ENCODE results near the gene TOR3A. TPM values are rescaled to one million over a fixed set of nuclear protein-coding genes. Genes with fewer than 3 reads are reported as not detected.

The TOR3A gene
- polyA plus RNA-seq, 2 of the 4 experiments (the other 2 are of a cell fraction): 30.7 to 44.5 TPM

DNA sequence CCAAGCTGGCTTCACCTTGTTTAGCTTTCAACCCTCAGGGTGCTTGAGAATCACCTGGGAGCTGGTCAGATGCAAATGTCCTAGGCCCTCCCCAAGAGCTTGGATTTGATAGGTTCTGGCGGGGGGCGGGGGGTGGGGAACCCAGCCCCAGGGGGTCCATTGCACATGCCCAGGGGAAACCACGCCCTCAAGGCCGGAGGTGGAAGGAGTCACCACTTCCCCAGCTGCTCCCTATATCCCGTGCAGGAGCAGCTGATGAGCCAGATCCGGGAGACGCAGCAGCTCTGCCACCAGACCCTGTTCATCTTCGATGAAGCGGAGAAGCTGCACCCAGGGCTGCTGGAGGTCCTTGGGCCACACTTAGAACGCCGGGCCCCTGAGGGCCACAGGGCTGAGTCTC lies 5.8 kb downstream of the TOR3A start:
- 92% methylated on average over 7 of the region's 11 CpGs for WGBS (ENCODE audit: missing lambda C conversion rate)
- ATAC-seq (no peak), FAIRE-seq (no peak), DNase-seq (ENCODE audit: low read depth in 1 of 2, low spot score in 1 of 2) (no peak)
- Histone ChIP-seq H3K4me3 (no peak overlapping the region), H3K27ac (peak overlapping the region in 1 of 2 experiments; percentile 24; a peak in 1 of 6 replicates), H3K4me1 (peaks cover 41% of the 10 kb centered on the region), H3K4me2 (no peak overlapping the region), H3K9me3 (no peaks in the 10 kb centered on the region)
- ChIA-PET CTCF (interaction anchor here (1.0 to 4.6 kb wide), 9 partner anchors 9 to 544 kb away, joined by 3 to 17 read pairs (median 5); no protein-coding TSS in a partner anchor), POLR2A (no interaction called here)
- TF ChIP-seq KDM1A (IDR thresholded peaks at IDR 0.05; ENCODE audit: low read depth) (no peak), SMC3 (IDR thresholded peaks at IDR 0.05) (no peak), CBX2 (IDR thresholded peaks at IDR 0.05; ENCODE audit: borderline replicate concordance, low read depth) (no peak), ZNF302 (CRISPR knock-in tag; IDR thresholded peaks at IDR 0.05) (no peak), ESRRA (IDR thresholded peaks at IDR 0.05; ENCODE audit: borderline replicate concordance, low read length) (no peak), ELK1 (IDR thresholded peaks at IDR 0.05; ENCODE audit: low read depth, low read length) (no peak), RARB (CRISPR knock-in tag; IDR thresholded peaks at IDR 0.05) (no peak), ZFP36 (IDR thresholded peaks at IDR 0.05; ENCODE audit: borderline replicate concordance, partially characterized antibody) (no peak), HEYL (CRISPR knock-in tag; IDR thresholded peaks at IDR 0.05) (no peak)
- TF ChIP-seq, protein P1, sequence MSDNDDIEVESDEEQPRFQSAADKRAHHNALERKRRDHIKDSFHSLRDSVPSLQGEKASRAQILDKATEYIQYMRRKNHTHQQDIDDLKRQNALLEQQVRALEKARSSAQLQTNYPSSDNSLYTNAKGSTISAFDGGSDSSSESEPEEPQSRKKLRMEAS (IDR thresholded peaks at IDR 0.05): no peak

GRCh38 chr1:179089827-179090482 lies 8.1 kb downstream of the TOR3A start:
- CTCF ChIA-PET: interaction anchor here (1.0 to 4.6 kb wide), 6 partner anchors 11 to 558 kb away, joined by 3 to 17 read pairs (median 4); no protein-coding TSS in a partner anchor
- peaks cover 32% of the 10 kb centered on the region for H3K4me1 ChIP-seq
- ATAC-seq (no peak), DNase-seq (ENCODE audit: low read depth in 1 of 2, low spot score in 1 of 2) (no peak), FAIRE-seq (no peak)
- POLR2A ChIA-PET: interaction anchor here (0.6 kb wide), 1 partner anchor 189 kb away, joined by 6 read pairs; no protein-coding TSS in a partner anchor
- no peaks in the 10 kb centered on the region for H3K9me3 ChIP-seq
- WGBS (ENCODE audit: missing lambda C conversion rate): 85% methylated on average over 14 of the region's 16 CpGs
- no peak overlapping the region for H3K4me3 ChIP-seq
- no peak overlapping the region for H3K4me2 ChIP-seq
- peak overlapping the region in 1 of 2 experiments; percentile 84; a peak in 3 of 6 replicates for H3K27ac ChIP-seq
- TF ChIP-seq KDM1A (IDR thresholded peaks at IDR 0.05; ENCODE audit: low read depth) (no peak), HOXB5 (CRISPR knock-in tag; IDR thresholded peaks at IDR 0.05) (no peak), CHD4 (IDR thresholded peaks at IDR 0.05; ENCODE audit: borderline replicate concordance) (no peak), RNF2 (IDR thresholded peaks at IDR 0.05; ENCODE audit: borderline replicate concordance, low read depth) (no peak), HOXB13 (CRISPR knock-in tag; IDR thresholded peaks at IDR 0.05; ENCODE audit: low read depth) (no peak), FOXS1 (CRISPR knock-in tag; IDR thresholded peaks at IDR 0.05) (no peak), HES2 (IDR thresholded peaks at IDR 0.05) (no peak), EHF (CRISPR knock-in tag; IDR thresholded peaks at IDR 0.05) (no peak), ZC3H11A (IDR thresholded peaks at IDR 0.05) (no peak), PHF8 (IDR thresholded peaks at IDR 0.05; ENCODE audit: borderline replicate concordance, low read depth) (no peak), EHMT2 (IDR thresholded peaks at IDR 0.05; ENCODE audit: low read depth) (no peak), CHD2 (IDR thresholded peaks at IDR 0.05; ENCODE audit: low read length, partially characterized antibody) (no peak), PBX3 (IDR thresholded peaks at IDR 0.05) (no peak)
- TF ChIP-seq, protein P2, sequence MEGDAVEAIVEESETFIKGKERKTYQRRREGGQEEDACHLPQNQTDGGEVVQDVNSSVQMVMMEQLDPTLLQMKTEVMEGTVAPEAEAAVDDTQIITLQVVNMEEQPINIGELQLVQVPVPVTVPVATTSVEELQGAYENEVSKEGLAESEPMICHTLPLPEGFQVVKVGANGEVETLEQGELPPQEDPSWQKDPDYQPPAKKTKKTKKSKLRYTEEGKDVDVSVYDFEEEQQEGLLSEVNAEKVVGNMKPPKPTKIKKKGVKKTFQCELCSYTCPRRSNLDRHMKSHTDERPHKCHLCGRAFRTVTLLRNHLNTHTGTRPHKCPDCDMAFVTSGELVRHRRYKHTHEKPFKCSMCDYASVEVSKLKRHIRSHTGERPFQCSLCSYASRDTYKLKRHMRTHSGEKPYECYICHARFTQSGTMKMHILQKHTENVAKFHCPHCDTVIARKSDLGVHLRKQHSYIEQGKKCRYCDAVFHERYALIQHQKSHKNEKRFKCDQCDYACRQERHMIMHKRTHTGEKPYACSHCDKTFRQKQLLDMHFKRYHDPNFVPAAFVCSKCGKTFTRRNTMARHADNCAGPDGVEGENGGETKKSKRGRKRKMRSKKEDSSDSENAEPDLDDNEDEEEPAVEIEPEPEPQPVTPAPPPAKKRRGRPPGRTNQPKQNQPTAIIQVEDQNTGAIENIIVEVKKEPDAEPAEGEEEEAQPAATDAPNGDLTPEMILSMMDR (IDR thresholded peaks at IDR 0.05): no peak

All from A549 (cell line).